ENCODE results near the gene PTPDC1. TPM values are rescaled to one million over a fixed set of nuclear protein-coding genes. Genes with fewer than 3 reads are reported as not detected.

Gene PTPDC1
- total RNA-seq, 3 donors from 2014 or later (not counting 1 experiment from before 2014, with no cell fraction given), result 2.8 to 3.9 (median 3.4) TPM

- H3K4me3 Mint-ChIP-seq, result no peak overlapping the region
- DNase-seq, result no peak
These were observed 2.8 kb upstream of the PTPDC1 start for GRCh38 chr9:94081435-94081834.

GRCh38 chr9:94081864-94082463, 2.3 kb upstream of the PTPDC1 start:
- ATAC-seq (no peak), DNase-seq (no peak)
- no peaks in the 10 kb centered on the region for H3K27me3 Mint-ChIP-seq (ENCODE audit: low read depth in 2 of 2)
- H3K4me3 Mint-ChIP-seq, result no peak overlapping the region
- no peaks in the 10 kb centered on the region for H3K4me1 ChIP-seq (ENCODE audit: control insufficient read depth, insufficient read depth, low read length)
- H3K9me3 ChIP-seq (ENCODE audit: control insufficient read depth, insufficient read depth, low read length), result no peaks in the 10 kb centered on the region
- no peaks in the 10 kb centered on the region for H3K9me3 Mint-ChIP-seq
- no peak overlapping the region for H3K27ac ChIP-seq (ENCODE audit: low read length)
- intact Hi-C loops (cut with micrococcal nuclease), result no loop called here
- H3K36me3 ChIP-seq (ENCODE audit: control insufficient read depth, insufficient read depth, low read length), result no peaks in the 10 kb centered on the region
- no peaks in the 10 kb centered on the region for H3K27me3 ChIP-seq (ENCODE audit: control insufficient read depth, insufficient read depth, low read length)
- no peak overlapping the region for H3K4me3 ChIP-seq (ENCODE audit: low read length)
- no peak for TF ChIP-seq CTCF (IDR thresholded peaks at IDR 0.05)
- no peak overlapping the region for H3K27ac Mint-ChIP-seq
- WGBS (ENCODE audit: insufficient coverage), result 87% methylated on average over 8 of the region's 8 CpGs
- H3K36me3 Mint-ChIP-seq, result no peaks in the 10 kb centered on the region
- H3K4me1 Mint-ChIP-seq, result no peaks in the 10 kb centered on the region

More at GRCh38 chr9:94081435-94081834, 2.8 kb upstream of the PTPDC1 start:
- Histone ChIP-seq H3K27me3 (ENCODE audit: control insufficient read depth, insufficient read depth, low read length) (no peaks in the 10 kb centered on the region), H3K36me3 (ENCODE audit: control insufficient read depth, insufficient read depth, low read length) (no peaks in the 10 kb centered on the region), H3K4me3 (ENCODE audit: low read length) (no peak overlapping the region), H3K27ac (ENCODE audit: low read length) (no peak overlapping the region), H3K4me1 (ENCODE audit: control insufficient read depth, insufficient read depth, low read length) (no peaks in the 10 kb centered on the region), H3K9me3 (ENCODE audit: control insufficient read depth, insufficient read depth, low read length) (no peaks in the 10 kb centered on the region)
- Mint-ChIP-seq H3K4me1 (no peaks in the 10 kb centered on the region), H3K9me3 (no peaks in the 10 kb centered on the region), H3K27me3 (ENCODE audit: low read depth in 2 of 2) (no peaks in the 10 kb centered on the region), H3K27ac (no peak overlapping the region), H3K36me3 (no peaks in the 10 kb centered on the region)
- ATAC-seq, result no peak
- intact Hi-C loops (cut with micrococcal nuclease), result no loop called here
- WGBS (ENCODE audit: insufficient coverage), result 78% methylated on average over 4 of the region's 4 CpGs
- no peak for TF ChIP-seq CTCF (IDR thresholded peaks at IDR 0.05)

- H3K9me3 Mint-ChIP-seq, result no peaks in the 10 kb centered on the region
- no peak overlapping the region for H3K27ac Mint-ChIP-seq
- DNase-seq (no peak), ATAC-seq (no peak)
- H3K4me3 ChIP-seq (ENCODE audit: low read length), result no peak overlapping the region
- H3K4me1 ChIP-seq (ENCODE audit: control insufficient read depth, insufficient read depth, low read length), result no peaks in the 10 kb centered on the region
- no peak overlapping the region for H3K4me3 Mint-ChIP-seq
- no peaks in the 10 kb centered on the region for H3K9me3 ChIP-seq (ENCODE audit: control insufficient read depth, insufficient read depth, low read length)
- WGBS (ENCODE audit: insufficient coverage), result 73% methylated on average over 3 of the region's 3 CpGs
- H3K4me1 Mint-ChIP-seq, result no peaks in the 10 kb centered on the region
- intact Hi-C loops (cut with micrococcal nuclease), result no loop called here
- H3K36me3 ChIP-seq (ENCODE audit: control insufficient read depth, insufficient read depth, low read length), result no peaks in the 10 kb centered on the region
- no peaks in the 10 kb centered on the region for H3K27me3 ChIP-seq (ENCODE audit: control insufficient read depth, insufficient read depth, low read length)
- TF ChIP-seq CTCF (IDR thresholded peaks at IDR 0.05), result no peak
- H3K27ac ChIP-seq (ENCODE audit: low read length), result no peak overlapping the region
- H3K27me3 Mint-ChIP-seq (ENCODE audit: low read depth in 2 of 2), result no peaks in the 10 kb centered on the region
- no peaks in the 10 kb centered on the region for H3K36me3 Mint-ChIP-seq
These were observed 1.7 kb upstream of the PTPDC1 start for GRCh38 chr9:94082553-94082952.

- Histone ChIP-seq H3K36me3 (ENCODE audit: control insufficient read depth, insufficient read depth, low read length) (no peaks in the 10 kb centered on the region), H3K9me3 (ENCODE audit: control insufficient read depth, insufficient read depth, low read length) (no peaks in the 10 kb centered on the region), H3K27ac (ENCODE audit: low read length) (no peak overlapping the region), H3K4me3 (ENCODE audit: low read length) (no peak overlapping the region), H3K4me1 (ENCODE audit: control insufficient read depth, insufficient read depth, low read length) (no peaks in the 10 kb centered on the region), H3K27me3 (ENCODE audit: control insufficient read depth, insufficient read depth, low read length) (no peaks in the 10 kb centered on the region)
- WGBS (ENCODE audit: insufficient coverage), result no CpG with 5 or more reads among the region's 1 CpG
- intact Hi-C loops (cut with micrococcal nuclease), result no loop called here
- Mint-ChIP-seq H3K36me3 (no peaks in the 10 kb centered on the region), H3K4me1 (no peaks in the 10 kb centered on the region), H3K27ac (no peak overlapping the region), H3K4me3 (no peak overlapping the region), H3K27me3 (ENCODE audit: low read depth in 2 of 2) (no peaks in the 10 kb centered on the region), H3K9me3 (no peaks in the 10 kb centered on the region)
- no peak for TF ChIP-seq CTCF (IDR thresholded peaks at IDR 0.05)
- ATAC-seq (no peak), DNase-seq (no peak)
These were observed 1.3 kb upstream of the PTPDC1 start for GRCh38 chr9:94082956-94083355.

Data from natural killer cell (primary cell).